Mesendoderm (in vitro differentiated cells): ENCODE measurements around the gene EFEMP2.

Experiments used
- DNase-seq: peaks from one replicate; pipeline ENCODE4 v3.0.0; 2013
- H2AK5ac ChIP-seq: 2 replicates; pipeline ENCODE4 v1.6.1; 2013; ENCODE audit warnings: low read length, inconsistent platforms
- H2BK120ac ChIP-seq: 2 replicates; pipeline ENCODE4 v1.6.1; 2013; ENCODE audit warnings: low read depth, mild to moderate bottlenecking, low read length, moderate library complexity, mixed read lengths
- H2BK15ac ChIP-seq: replicated peaks from 2 replicates; pipeline ENCODE4 v1.6.1; 2013; ENCODE audit warnings: low read depth, mild to moderate bottlenecking, moderate library complexity
- H2BK5ac ChIP-seq: 2 replicates; pipeline ENCODE4 v1.6.1; 2013; ENCODE audit warnings: low read length, inconsistent platforms
- H3K18ac ChIP-seq: 2 replicates; pipeline ENCODE4 v1.6.1; 2013; ENCODE audit warnings: mild to moderate bottlenecking, low read length, mixed read lengths
- H3K23ac ChIP-seq: one replicate; pipeline ENCODE4 v1.6.1; 2013; ENCODE audit warnings: low read length
- H3K27ac ChIP-seq: 2 replicates; pipeline ENCODE4 v1.5.1; 2013; ENCODE audit warnings: low read depth, mild to moderate bottlenecking, inconsistent platforms, low read length, moderate library complexity
- H3K27me3 ChIP-seq: 2 replicates; pipeline ENCODE4 v1.6.1; 2013; ENCODE audit warnings: low read length, control low read depth, mild to moderate bottlenecking, inconsistent platforms; ENCODE audit not compliant: insufficient read depth, poor library complexity
- H3K36me3 ChIP-seq: 2 replicates; pipeline ENCODE4 v1.6.1; 2013; ENCODE audit warnings: low read length, inconsistent platforms; ENCODE audit not compliant: control insufficient read depth, insufficient read depth
- H3K4ac ChIP-seq: one replicate; pipeline ENCODE4 v1.6.1; 2013; ENCODE audit warnings: low read depth, mild to moderate bottlenecking, low read length, moderate library complexity
- H3K4me1 ChIP-seq: 2 replicates; pipeline ENCODE4 v1.6.1; 2013; ENCODE audit warnings: low read depth, low read length, inconsistent platforms; ENCODE audit not compliant: control insufficient read depth
- H3K4me2 ChIP-seq: 2 replicates; pipeline ENCODE4 v1.6.1; 2013; ENCODE audit warnings: low read length
- H3K4me3 ChIP-seq: 2 replicates; pipeline ENCODE4 v1.5.1; 2013; ENCODE audit warnings: mild to moderate bottlenecking, low read length
- H3K56ac ChIP-seq: one replicate; pipeline ENCODE4 v1.6.1; 2013; ENCODE audit warnings: low read length
- H3K79me1 ChIP-seq: 2 replicates; pipeline ENCODE4 v1.6.1; 2013; ENCODE audit warnings: low read length, inconsistent platforms
- H3K79me2 ChIP-seq: 2 replicates; pipeline ENCODE4 v1.6.1; 2013; ENCODE audit warnings: mild to moderate bottlenecking, low read length; ENCODE audit not compliant: control insufficient read depth, insufficient read depth
- H3K9ac ChIP-seq: 2 replicates; pipeline ENCODE4 v1.6.1; 2013; ENCODE audit warnings: low read length, inconsistent platforms
- H4K5ac ChIP-seq: one replicate; pipeline ENCODE4 v1.6.1; 2013; ENCODE audit warnings: low read length
- H4K8ac ChIP-seq: one replicate; pipeline ENCODE4 v1.6.1; 2013; ENCODE audit warnings: low read depth, mild to moderate bottlenecking, control low read depth, low read length, moderate library complexity
- WGBS: extraction: QIAGEN DNeasy Blood & Tissue Kit; methylation state at CpG from one replicate; pipeline ENCODE4 v1.1.7; 2013; ENCODE audit warnings: low lambda C conversion rate, missing lambda C conversion rate; ENCODE audit not compliant: insufficient coverage; ENCODE audit errors: extremely low coverage; 5-methylcytosine and 5-hydroxymethylcytosine counted together

EFEMP2 gene

DNA sequence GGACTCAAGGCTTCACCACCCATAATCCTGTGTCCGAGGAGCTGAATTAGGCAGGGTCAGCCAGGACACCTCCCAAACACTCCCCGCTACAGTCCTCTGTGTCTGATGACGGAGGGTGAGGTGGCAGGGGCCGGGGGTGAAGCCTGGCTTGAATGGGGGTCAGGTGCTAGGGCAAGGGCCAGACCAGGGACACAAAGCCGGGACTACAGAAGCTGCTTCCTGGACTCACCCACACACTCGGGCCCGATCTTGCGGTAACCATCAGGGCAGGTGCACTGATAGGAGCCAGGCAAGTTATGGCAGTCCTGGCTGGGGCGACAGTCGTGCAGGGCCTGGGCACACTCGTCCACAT, 2.3 kb downstream of the EFEMP2 start:
- no peak overlapping the region for H3K4me3 ChIP-seq
- no peak overlapping the region for H2BK5ac ChIP-seq
- no peak overlapping the region for H3K27ac ChIP-seq
- H3K4ac ChIP-seq, result no peak overlapping the region
- H3K79me2 ChIP-seq, result no peaks in the 10 kb centered on the region
- H4K8ac ChIP-seq, result no peak overlapping the region
- no peak overlapping the region for H3K23ac ChIP-seq
- H2BK15ac ChIP-seq, result no peak overlapping the region
- peaks cover 4% of the 10 kb centered on the region for H3K36me3 ChIP-seq
- H3K4me1 ChIP-seq, result no peaks in the 10 kb centered on the region
- H4K5ac ChIP-seq, result no peak overlapping the region
- no peak overlapping the region for H2BK120ac ChIP-seq
- no peak overlapping the region for H3K56ac ChIP-seq
- WGBS, result no CpG with 5 or more reads among the region's 11 CpGs
- no peak overlapping the region for H3K9ac ChIP-seq
- H2AK5ac ChIP-seq, result no peak overlapping the region
- H3K27me3 ChIP-seq, result no peaks in the 10 kb centered on the region
- H3K79me1 ChIP-seq, result no peaks in the 10 kb centered on the region
- no peak overlapping the region for H3K18ac ChIP-seq
- no peak for DNase-seq
- H3K4me2 ChIP-seq, result no peak overlapping the region

DNA sequence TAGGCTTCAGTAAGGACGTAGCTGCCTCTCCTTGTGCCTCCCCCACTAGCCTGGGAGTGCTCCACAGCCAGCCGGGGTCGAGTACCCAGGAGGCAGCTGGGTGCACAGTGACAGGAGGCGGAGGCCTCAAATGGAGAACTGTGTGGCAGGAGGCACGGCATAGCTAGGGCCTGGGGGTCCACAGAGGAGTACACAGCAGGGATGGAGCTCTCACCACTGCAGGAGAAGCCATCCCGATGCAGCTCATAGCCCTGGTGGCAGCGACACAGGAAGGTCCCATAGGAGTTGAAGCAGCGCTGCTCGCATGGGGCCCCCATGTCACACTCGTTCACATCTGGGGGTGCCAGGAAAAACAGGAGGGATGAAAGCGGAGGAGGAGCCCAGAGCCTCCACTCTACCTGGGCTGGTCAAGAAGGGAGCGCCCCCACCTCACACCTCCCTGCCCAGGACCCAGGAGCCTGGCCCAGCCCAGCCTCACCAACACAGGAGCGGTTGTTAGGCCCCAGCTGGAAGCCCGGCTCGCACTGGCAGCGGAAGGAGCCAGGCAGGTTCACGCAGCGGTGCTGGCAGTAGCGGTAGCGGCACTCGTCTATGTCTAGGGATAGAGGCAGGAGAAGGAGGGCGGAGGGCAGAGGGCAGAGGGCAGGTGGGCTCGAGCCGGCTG, 2.8 kb downstream of the EFEMP2 start:
- no CpG with 5 or more reads among the region's 24 CpGs for WGBS
- peaks cover 4% of the 10 kb centered on the region for H3K36me3 ChIP-seq

DNA sequence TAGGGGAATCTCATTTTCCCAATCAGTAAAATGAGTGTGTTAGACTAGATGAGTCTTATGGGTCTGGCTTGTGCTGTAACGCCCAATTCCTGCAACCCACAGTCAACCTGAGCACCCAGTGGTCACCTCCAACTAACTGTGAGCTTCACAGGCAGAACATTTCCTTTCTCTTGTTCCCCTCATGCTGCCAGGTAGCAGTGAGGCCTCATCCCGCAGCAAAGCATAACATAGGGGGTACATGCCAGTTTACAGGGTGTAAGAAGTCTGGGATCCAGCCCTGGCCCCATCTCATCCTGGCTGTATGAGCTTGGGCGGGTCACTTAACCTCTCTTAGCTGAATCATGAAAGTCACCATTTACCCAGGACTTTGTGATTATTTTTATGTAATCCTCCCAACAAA, 3.7 kb downstream of the EFEMP2 start:
- no CpG with 5 or more reads among the region's 3 CpGs for WGBS
- no peaks in the 10 kb centered on the region for H3K4me1 ChIP-seq
- H3K18ac ChIP-seq, result no peak overlapping the region
- no peak overlapping the region for H3K56ac ChIP-seq
- DNase-seq, result no peak
- no peak overlapping the region for H3K27ac ChIP-seq
- no peak overlapping the region for H3K4ac ChIP-seq
- H3K36me3 ChIP-seq, result peaks cover 9% of the 10 kb centered on the region
- no peak overlapping the region for H2BK15ac ChIP-seq
- no peaks in the 10 kb centered on the region for H3K27me3 ChIP-seq
- no peaks in the 10 kb centered on the region for H3K79me2 ChIP-seq
- no peak overlapping the region for H4K8ac ChIP-seq
- H2AK5ac ChIP-seq, result no peak overlapping the region
- no peak overlapping the region for H3K9ac ChIP-seq
- no peak overlapping the region for H2BK120ac ChIP-seq
- no peaks in the 10 kb centered on the region for H3K79me1 ChIP-seq
- H4K5ac ChIP-seq, result no peak overlapping the region
- H3K23ac ChIP-seq, result no peak overlapping the region
- H3K4me2 ChIP-seq, result no peak overlapping the region
- H2BK5ac ChIP-seq, result no peak overlapping the region
- no peak overlapping the region for H3K4me3 ChIP-seq

More for the DNA sequence above, 2.8 kb downstream of the EFEMP2 start:
- H2BK120ac ChIP-seq, result no peak overlapping the region
- H4K5ac ChIP-seq, result no peak overlapping the region
- H3K79me2 ChIP-seq, result no peaks in the 10 kb centered on the region
- no peak overlapping the region for H4K8ac ChIP-seq
- H3K4ac ChIP-seq, result no peak overlapping the region
- H2BK15ac ChIP-seq, result no peak overlapping the region
- no peak overlapping the region for H3K56ac ChIP-seq
- H2BK5ac ChIP-seq, result no peak overlapping the region
- H3K4me1 ChIP-seq, result no peaks in the 10 kb centered on the region
- no peak for DNase-seq
- H3K9ac ChIP-seq, result no peak overlapping the region
- no peak overlapping the region for H3K4me3 ChIP-seq
- no peak overlapping the region for H3K23ac ChIP-seq
- H3K79me1 ChIP-seq, result no peaks in the 10 kb centered on the region
- H3K18ac ChIP-seq, result no peak overlapping the region
- no peak overlapping the region for H2AK5ac ChIP-seq
- H3K4me2 ChIP-seq, result no peak overlapping the region
- H3K27me3 ChIP-seq, result no peaks in the 10 kb centered on the region
- H3K27ac ChIP-seq, result no peak overlapping the region

DNA sequence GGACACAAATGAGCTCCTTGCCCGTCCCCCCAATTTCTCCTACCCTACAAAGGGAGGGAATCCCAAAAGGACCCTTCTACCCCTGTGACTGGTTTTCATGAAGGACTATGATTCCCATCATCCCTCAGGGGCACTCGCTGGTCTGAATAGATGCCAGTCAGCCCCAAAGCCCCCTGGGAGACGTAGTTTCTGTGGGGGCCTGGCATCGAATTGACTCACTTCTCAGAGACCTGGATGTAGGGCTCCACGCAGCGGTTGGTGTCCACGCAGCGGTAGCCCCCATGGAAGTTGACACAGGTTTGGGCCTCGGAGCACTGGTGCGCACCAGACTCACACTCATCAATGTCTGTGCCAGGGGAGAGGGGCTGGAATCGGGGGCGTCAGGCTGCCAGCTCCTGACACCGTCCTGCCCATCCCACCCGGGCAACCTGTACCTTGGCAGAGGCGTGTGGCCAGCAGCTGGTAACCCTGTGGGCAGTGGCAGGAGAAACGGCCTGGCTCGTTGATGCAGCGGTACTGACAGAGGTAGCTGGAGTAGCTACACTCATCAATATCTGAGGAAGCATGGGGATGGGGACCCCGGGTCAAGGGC, 4.4 kb downstream of the EFEMP2 start:
- no peak overlapping the region for H4K5ac ChIP-seq
- peaks cover 10% of the 10 kb centered on the region for H3K36me3 ChIP-seq
- no peak overlapping the region for H3K4ac ChIP-seq
- peak overlapping the region; percentile 67 for H3K4me2 ChIP-seq
- H3K27me3 ChIP-seq, result no peaks in the 10 kb centered on the region
- H3K79me1 ChIP-seq, result peaks cover 1% of the 10 kb centered on the region
- H3K56ac ChIP-seq, result peak overlapping the region; percentile 2
- peak overlapping the region; percentile 10 for H3K9ac ChIP-seq
- no CpG with 5 or more reads among the region's 19 CpGs for WGBS
- no peak overlapping the region for H3K18ac ChIP-seq
- H2BK120ac ChIP-seq, result no peak overlapping the region
- no peak overlapping the region for H4K8ac ChIP-seq
- no peak overlapping the region for H3K27ac ChIP-seq
- DNase-seq, result peak; percentile 84
- no peak overlapping the region for H3K23ac ChIP-seq
- peak overlapping the region; percentile 0 for H3K4me3 ChIP-seq
- H3K79me2 ChIP-seq, result no peaks in the 10 kb centered on the region
- no peak overlapping the region for H2AK5ac ChIP-seq
- no peak overlapping the region for H2BK15ac ChIP-seq
- no peak overlapping the region for H2BK5ac ChIP-seq
- no peaks in the 10 kb centered on the region for H3K4me1 ChIP-seq

DNA sequence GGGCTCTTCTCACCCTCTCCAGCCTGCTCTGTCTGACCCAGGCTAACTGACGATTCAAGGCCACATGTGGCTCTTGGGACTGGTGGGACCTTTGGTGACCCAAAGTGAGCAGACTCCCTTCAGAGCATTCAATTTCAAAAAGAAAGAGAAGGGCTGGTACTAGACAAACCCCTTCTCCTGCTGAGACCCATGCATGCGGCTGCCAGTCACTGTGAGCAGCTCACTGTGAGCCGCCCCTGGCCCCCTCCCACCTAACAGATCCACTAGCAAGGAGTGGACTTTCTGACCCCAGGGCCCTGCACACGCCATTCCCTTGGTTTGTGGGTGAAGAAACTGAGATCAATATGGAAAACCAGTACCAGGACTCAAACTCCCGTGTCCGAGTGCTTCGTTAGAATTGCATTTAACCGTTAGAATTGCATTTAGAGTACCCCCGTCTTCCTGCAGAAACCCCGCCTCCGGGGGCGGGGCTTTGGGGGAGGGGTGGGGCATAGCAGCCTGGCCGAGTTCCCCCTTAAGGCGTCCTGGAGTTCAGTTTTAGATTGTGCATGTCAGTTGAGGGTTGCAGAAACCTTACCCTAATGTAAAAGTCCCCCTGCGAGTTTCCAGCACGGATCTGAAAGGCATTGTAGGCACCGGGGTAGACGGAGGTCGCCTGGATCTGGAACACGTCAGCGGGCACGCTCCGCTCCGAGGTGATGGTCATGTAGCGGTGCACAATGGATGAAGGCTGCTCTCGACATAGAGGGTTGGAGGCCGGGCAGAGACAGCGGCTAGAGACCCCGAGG, 5.1 kb downstream of the EFEMP2 start:
- no peaks in the 10 kb centered on the region for H3K79me2 ChIP-seq
- peak; percentile 62 for DNase-seq
- H3K4ac ChIP-seq, result no peak overlapping the region
- H2AK5ac ChIP-seq, result no peak overlapping the region
- no peak overlapping the region for H2BK15ac ChIP-seq
- H3K27me3 ChIP-seq, result no peaks in the 10 kb centered on the region
- H3K56ac ChIP-seq, result peak overlapping the region; percentile 15
- no peak overlapping the region for H2BK120ac ChIP-seq
- no peak overlapping the region for H4K5ac ChIP-seq
- H3K23ac ChIP-seq, result no peak overlapping the region
- no CpG with 5 or more reads among the region's 29 CpGs for WGBS
- peaks cover 4% of the 10 kb centered on the region for H3K79me1 ChIP-seq
- H3K18ac ChIP-seq, result no peak overlapping the region
- H3K4me1 ChIP-seq, result no peaks in the 10 kb centered on the region
- no peak overlapping the region for H4K8ac ChIP-seq
- peak overlapping the region; percentile 0 for H3K4me3 ChIP-seq
- peaks cover 10% of the 10 kb centered on the region for H3K36me3 ChIP-seq
- H3K9ac ChIP-seq, result peak overlapping the region; percentile 10
- H2BK5ac ChIP-seq, result no peak overlapping the region
- peak overlapping the region; percentile 14 for H3K27ac ChIP-seq
- peak overlapping the region; percentile 67 for H3K4me2 ChIP-seq
